Activated gamma-delta T cell (primary cell): ENCODE measurements around the gene STK16.
"Not testable (repeated sequence)": the region's sequence is repeated elsewhere in the genome, so short reads cannot be mapped to it uniquely, and the experiment has no call there.

Experiments
- DNase-seq: peaks from one replicate; lab custom pipeline; 2025; lab: John Stamatoyannopoulos, UW
- total RNA-seq, 2 donors: gene quantifications; one replicate each; lab custom pipeline; 2026; lab: John Stamatoyannopoulos, UW

STK16 gene, protein sequence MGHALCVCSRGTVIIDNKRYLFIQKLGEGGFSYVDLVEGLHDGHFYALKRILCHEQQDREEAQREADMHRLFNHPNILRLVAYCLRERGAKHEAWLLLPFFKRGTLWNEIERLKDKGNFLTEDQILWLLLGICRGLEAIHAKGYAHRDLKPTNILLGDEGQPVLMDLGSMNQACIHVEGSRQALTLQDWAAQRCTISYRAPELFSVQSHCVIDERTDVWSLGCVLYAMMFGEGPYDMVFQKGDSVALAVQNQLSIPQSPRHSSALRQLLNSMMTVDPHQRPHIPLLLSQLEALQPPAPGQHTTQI
- total RNA-seq, result 26.0 to 27.1 reads per million in 2 donors

DNA sequence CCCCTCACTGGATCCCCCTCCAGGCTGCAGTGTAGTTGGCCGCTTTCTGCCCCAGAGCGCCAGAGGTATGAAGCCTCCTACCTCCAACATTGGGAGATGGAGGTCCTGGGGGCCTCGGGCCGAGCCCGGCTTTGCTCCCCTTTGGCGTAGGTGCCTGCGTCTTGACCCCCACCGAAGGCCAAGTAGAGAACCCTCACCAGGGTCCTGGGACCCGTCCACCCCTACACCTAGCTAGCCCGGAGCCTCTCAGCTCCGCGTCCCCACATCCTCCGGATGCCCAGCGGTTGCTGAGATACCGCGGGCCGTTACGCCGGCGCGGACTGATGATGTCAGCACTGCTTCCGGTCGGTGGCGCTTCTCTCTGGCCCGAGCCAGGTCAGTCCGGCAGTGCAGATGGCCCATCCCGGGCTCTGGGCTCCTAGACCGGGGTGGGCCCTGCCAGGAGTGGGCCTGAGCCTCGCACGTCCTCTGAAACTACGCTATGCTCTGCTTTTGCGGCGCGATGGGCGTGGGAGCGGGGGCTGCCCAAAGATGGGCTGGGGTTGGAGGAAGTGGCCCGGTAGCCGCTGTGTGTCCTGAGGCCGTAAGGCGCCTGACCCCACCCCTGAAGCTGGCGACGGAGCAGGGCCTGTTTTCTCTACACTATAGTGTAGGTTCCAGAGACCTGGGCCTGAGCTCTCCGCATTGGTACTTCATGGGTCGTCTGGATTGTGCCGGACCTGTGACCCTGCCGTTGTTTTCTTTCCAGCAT lies at the start of gene STK16, which contains the start of gene GLB1L:
STK16 (plus strand) TSS at position 332 of the 751 bp plus-strand sequence. CDS start 521 bp downstream, outside the sequence.
GLB1L (minus strand) TSS at position 297 of the 751 bp plus-strand sequence. CDS start 1,871 bp downstream, outside the sequence.
- peak; percentile 77 for DNase-seq

DNA sequence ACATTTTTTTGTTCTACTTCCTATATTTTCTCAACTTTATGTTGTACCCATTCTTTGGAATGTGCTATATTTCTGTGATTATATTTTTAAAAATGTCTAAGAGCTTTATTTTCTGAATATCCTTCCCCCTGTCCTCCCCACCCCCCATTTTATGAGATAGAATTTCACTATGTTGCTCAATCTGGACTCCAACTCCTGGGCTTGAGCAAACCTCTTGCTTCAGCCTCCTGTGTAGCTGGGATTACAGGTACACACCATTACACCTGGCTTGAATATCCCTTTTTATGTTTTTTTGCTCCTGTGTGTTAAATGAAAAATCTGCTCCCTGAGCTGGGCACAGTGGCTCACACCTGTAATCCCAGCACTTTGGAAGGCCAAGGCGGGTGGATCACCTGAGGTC lies 47.9 kb upstream of the STK16 start:
- DNase-seq, result no peak

DNA sequence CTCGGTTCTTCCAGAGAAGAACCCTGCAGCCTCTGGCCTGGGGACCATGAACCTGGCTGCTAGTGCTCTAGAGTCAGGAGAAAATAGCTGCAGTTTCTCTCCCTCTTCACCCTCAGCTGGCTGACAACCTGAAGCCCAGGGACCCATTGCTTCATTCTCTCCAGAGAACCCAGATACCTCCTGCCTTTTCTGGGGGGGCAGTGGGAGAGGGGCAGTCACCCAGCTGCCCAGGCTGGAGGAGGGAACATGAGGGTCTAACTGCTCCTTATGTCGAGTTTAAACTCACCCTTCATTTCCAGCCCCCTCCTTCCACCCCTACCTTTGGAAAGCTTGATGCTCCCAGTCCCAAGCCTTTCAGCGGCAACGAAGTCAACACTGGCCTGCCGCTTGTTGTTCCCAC lies 46.3 kb upstream of the STK16 start:
- no peak for DNase-seq

DNA sequence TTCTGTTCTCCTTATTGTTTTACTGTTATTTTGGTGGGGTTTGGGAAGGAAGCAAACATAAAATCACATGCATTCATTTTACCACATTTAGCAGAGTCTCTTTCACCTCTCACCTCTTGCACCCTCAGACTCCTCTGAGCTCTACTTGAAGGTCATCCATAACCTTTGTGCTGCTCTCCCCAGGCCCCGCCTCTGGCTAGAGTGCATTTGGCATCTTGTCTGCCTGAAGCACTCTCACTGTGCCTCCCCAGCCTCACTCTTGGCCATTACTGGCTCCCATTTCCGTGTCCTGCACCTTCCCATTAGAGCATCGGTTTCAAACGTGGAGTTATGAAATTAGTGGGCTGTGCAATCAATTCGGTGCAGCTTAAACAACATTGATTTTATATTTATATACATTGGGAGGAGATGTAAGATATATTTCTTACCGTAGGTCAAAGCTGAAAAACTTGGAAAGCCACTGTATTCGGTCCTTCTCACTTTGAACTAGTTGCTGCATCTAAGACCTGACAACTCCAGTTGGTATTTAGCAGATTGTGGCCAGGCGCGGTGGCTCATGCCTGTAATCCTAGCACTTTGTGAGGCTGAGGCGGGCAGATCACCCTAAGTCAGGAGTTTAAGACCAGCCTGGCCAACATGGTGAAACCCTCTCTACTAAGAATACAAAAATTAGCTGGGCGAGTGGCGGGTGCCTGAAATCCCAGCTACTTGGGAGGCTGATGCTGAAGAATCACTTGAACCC lies 45.6 kb upstream of the STK16 start:
- no peak for DNase-seq

DNA sequence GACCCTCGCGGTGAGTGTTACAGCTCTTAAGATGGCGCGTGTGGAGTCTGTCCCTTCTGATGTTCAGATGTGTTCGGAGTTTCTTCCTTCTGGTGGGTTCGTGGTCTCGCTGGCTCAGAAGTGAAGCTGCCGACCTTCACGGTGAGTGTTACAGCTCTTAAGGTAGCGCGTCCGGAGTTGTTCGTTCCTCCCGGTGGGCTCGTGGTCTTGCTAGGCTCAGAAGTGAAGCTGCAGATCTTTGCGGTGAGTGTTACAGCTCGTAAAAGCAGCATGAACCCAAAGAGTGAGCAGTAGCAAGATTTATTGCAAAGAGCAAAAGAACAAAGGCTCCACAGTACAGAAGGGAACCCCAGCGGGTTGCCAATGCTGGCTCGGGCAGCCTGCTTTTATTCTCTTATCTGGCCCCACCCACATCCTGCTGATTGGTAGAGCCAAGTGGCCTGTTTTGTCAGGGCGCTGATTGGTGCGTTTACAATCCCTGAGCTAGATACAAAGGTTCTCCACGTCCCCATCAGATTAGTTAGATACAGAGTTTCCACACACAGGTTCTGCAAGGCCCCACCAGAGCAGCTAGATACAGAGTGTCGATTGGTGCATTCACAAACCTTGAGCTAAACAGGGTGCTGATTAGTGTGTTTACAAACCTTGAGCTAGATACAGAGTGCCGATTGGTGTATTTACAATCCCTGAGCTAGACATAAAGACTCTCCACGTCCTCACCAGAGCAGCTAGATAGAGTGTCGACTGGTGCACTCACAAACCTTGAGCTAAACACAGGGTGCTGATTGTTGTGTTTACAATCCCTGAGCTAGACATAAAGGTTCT lies 44.6 kb upstream of the STK16 start:
- DNase-seq, result not testable (repeated sequence)

DNA sequence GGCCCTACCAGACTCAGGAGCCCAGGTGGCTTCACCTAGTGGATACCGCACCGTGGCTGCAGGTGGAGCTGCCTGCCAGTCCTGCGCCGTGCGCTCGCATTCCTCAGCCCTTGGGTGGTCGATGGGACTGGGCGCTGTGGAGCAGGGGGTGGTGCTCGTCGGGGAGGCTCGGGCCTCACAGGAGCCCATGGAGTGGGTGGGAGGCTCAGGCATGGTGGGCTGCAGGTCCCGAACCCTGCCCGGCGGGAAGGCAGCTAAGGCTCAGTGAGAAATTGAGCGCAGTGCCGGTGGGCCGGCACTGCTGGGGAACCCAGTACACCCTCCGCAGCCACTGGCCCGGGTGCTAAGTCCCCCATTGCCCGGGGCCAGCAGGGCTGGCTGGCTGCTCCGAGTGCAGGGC lies 43.9 kb upstream of the STK16 start:
- not testable (repeated sequence) for DNase-seq

DNA sequence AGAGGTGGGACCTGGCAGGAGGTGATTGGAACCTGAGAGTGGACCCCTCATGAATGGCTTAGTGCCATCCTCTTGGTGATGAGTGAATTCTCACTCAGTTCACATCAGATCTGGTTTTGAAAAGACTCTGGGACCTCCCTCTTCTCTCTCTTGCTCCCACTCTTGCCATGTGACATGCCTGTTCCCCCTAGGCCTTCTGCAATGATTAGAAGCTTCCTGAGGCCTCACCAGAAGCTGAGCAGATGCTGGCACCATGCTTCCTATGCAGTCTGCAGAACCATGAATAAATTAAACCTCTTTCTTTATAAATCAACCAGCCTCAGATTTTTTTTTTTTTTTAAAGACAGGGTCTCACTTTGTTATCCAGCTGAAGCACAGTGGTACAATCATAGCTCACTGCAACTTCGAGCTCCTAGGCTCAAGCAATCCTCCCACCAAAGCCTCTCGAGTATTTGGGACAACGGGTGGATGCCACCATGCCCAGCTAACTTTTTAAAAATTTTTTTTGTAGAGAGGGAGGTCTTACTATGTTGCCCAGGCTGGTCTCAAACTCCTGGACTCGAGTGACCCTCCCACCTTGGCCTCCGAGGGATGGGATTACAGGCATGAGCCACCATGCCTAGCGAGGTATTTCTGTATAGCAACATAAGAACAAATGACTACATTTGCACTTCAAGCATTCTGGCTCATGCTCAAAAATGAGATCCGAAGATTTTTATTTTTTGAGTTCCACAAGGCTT lies 40.7 kb upstream of the STK16 start:
- DNase-seq, result no peak

DNA sequence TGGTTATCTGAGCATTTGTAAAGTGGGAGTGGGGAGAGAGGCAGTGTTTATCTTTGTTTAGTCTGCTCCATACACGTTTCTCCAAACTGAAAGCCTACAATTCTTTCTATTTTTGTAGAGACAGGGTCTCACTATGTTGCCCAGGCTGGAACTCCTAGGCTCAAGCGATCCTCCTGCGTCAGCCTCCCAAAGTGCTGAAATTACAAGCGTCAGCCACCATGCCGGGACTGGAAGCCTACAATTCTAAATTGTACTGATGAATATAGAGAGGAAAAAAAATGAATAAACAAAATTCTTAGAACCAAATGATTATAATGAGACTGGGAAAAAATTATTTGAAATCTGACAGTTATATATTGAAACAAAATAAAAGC lies 40.1 kb upstream of the STK16 start:
- no peak for DNase-seq

DNA sequence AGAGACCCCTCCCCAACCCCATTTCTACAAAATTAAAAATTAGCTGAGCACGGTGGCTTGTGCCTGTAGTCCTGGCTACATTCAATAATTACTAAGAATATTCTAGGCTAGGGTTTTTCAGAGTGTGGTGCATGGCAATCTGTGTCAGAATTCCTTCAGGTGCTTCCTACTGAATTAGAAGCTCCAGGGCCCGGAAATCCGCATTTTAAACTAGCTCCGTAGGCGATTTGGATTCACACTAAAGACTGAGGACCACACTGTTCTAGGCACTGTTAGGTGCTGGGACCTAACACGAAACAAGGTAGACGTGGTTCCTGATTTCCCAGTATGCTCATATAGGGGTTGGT lies 39.3 kb upstream of the STK16 start:
- no peak for DNase-seq

DNA sequence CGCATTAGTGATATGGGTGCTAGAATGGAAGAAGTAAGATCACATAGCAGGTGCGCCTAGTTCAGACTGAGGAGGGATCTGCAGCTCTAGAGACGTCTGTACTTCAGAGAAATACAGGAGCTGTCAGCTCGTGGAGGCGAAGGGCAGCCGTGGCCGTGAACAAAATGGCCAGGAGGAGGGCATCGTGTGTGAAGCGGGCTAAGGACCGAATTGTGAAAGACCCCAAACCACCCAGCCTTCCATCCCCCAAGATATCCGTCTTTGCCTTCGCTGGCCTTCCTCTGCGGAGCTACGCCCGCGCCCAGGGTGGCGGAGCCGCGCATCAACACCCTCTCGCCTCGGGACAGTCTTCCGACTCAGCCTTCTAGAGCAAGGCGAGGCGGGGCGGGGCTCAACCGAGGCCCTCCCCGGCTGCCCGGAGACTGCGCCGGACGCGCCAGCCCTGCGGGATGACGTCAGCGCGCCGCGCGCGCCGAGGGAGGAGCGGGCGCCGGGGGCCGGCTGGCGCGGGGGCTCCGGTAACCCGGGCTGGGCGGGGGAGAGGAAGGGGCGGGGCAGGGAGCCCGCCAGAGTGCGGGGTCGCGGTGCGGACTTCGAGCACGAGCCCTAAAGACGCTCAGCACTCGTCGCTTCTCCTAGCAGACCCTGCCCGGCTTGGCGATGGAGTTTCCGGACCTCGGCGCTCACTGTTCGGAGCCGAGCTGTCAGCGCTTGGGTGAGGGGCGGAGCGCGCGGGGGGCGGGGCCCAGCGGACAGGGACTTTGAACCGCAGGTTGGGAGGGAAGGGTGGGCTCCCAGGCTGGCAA lies 38.7 kb upstream of the STK16 start, which contains the start of gene ZFAND2B:
ZFAND2B (plus strand) TSS at position 455 of the 806 bp plus-strand sequence; CDS start at position 661, 206 bp downstream.
- DNase-seq, result peak; percentile 94

DNA sequence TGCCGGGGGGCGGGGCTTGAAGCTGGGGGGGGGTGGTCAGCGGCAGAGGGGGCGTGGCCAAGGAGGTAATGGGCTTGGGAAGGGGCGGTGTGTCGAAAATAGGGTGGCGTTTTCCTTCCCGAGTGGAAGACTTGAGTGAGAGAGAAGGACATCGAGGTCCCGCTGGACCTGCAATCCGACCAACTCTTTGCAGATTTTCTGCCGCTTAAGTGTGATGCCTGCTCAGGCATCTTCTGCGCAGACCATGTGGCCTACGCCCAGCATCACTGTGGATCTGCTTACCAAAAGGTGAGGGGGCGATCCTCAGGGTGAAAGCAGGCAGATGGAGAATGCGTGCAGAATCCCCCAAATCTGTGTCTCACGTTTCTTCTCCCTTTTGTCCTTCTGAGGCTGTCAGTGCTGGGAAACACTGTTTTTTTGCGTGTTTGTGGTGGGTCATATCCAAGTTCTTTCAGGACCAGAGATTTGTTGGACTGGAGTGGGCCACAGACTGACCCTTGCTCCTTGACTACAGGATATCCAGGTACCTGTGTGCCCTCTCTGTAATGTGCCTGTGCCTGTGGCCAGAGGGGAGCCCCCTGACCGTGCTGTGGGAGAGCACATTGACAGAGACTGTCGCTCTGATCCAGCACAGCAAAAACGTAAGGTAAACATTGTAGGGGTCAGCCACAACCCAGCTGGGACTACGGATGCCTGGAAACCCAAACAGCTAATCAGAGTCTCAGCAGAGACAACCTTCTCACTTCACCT lies 38.0 kb upstream of the STK16 start:
- DNase-seq, result no peak

DNA sequence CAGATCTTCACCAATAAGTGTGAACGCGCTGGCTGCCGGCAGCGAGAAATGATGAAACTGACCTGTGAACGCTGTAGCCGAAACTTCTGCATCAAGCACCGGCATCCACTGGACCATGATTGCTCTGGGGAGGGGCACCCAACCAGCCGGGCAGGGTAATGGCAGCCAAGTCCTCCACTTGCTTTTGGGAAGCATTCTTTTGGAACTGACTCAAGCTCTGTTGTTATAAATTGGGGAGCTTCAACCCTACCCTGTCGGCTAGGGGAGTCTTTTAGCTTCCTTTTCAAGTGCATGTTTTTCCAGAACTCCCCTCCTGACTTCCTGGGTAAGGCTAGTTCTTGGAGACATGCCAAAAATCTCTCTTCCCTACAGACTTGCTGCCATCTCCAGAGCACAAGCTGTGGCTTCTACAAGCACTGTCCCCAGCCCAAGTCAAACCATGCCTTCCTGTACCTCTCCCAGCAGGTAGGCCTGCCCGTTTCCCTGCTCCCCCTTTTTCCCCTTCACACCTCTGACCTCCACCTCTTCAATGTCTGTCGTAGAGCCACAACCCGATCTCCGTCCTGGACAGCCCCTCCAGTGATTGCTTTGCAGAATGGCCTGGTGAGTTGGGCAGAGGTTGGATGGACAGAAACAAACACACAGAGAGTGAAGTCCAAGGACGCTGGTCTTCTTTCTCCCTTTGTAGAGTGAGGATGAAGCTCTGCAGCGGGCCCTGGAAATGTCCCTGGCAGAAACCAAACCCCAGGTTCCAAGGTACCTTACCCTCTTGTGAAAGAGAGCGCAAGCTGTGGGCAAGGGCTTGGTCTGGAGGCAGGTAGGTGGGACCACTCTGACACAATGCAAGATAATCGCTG lies 37.2 kb upstream of the STK16 start:
- no peak for DNase-seq

DNA sequence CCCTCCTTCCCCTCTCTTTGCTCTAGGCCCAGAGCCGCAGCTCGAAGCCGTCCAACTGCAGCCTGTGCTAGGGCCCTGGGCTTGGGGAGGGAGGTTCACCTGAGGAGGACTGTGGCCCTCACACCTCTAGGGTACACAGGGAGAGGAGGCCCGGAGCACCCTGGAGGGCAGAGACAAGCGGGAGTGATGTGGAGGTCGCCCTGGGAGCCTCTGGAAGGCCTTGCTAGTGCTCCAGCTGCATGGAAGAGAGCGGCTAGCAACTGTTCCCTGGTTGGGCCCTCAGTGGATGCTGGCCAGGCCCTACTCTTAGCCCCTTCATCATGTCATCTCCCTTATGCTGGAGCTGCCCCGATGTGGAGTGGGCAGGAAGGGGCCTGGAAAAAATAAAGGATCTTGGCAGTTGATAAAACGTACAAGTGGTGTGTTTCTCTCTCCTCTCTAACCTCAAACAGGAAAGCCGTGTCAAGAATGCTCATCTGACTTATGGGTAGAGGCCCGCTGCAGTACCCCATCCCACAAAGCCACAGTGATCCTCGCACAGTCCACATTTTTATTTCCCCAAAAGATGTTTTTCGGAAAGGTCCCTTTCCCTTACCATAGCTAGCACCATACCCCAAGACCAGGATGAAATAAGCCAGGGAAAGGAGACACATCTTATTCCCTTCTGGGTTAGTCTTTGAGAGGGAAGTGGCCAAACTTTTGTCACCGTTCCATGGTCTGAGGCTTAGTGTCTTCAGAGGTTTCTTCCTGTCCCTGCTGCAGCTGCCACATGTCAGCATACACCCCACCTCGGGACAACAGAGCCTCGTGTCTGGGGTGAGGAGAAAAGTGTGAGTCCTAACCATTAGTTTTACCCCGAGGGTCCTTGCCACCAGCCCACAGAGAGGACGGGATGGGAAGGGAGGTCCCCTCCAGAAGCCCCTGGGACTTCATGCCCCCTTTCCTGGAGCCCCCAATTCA lies 35.8 kb upstream of the STK16 start:
- no peak for DNase-seq

DNA sequence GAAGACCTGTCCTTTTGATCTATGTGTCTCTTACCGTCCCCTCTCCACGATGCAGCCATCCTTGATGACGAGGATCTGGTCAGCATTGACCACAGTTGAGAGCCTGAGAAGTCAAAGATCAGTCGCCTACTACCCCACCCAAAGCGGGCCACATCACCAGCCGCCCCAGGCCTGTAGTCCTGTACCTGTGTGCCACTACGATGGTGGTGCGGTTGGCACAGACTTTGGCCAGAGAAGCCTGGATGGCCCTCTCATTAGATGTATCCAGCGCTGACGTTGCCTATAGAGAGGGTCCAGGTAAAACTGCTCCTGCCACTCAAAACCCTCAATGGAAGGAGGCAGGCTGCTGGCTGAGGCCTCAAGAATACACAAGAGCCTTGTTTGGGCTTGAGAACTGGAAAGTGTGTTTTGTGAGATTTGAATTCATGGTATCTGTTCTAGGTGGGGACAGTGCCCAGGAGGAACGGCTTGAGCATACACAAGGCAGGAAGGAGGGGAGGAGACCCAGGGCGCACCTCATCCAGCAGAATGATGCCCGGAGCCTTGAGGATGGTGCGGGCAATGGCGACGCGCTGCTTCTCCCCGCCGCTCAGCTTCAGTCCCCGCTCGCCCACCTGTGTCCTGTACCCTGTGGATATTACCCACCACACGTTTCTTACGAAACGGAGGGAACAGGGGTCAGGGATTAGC lies 34.9 kb upstream of the STK16 start:
- DNase-seq, result no peak

DNA sequence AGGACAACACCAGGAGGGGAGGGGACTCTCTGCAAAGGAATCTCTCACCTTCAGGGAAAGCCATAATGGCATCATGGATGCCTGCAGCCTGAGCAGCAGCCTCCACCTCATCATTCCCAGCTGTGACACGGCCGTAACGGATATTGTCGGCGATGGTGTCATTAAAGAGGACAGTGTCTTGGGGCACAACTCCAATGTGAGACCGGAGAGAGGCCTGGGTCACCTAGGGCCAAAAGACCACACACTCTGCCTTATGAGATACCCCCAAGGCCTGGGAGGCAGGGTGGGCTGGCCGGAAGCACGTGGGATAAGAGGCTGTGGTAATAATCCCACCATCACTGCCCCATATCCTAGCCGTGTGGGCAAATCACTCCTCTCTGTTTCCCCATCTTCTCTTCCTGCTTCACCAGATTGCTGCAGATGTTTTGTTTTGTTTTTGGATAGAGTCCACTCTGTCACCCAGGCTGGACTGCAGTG lies 34.4 kb upstream of the STK16 start:
- DNase-seq, result no peak

DNA sequence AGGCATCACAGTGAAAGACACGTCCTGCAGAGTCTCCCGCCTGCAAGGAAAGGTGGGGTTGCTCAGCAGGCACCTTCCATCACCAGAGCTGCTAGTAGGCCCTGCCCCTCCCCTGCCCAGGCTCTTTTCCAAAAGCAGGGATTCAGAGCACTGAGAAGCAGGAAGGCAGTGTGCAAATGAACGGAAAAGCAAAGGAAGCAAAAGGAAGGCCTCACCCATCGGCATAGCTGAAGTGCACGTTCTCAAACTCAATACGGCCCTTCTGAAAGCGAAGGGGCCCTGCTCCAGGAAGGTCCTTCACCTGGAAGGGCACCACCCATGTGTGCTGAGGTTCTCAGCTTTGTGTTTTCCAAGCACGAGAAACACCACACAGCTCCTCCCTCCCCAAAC lies 32.3 kb upstream of the STK16 start:
- no peak for DNase-seq
